RWPE1 (cell line): Measurements from ENCODE around the gene PANK3.

Experiments used
- CTCF ChIA-PET: fragments of 350-600 bp; sonication (Branson Sonifier 250); formaldehyde crosslinking; extraction: SDS; loops from one replicate; lab custom pipeline; 2021; lab: Yijun Ruan, JAX
- POLR2A ChIA-PET: fragments of 400-600 bp; formaldehyde crosslinking; extraction: SDS; loops from one replicate; lab custom pipeline; 2020; ENCODE audit warnings: antibody characterized with exemption; ENCODE audit not compliant: low non-redundant PET; lab: Yijun Ruan, JAX
- DNase-seq: peaks from one replicate; pipeline ENCODE4 v3.0.0; 2012; ENCODE audit warnings: low spot score
- H3K27ac ChIP-seq: fragments of 450-650 bp; 2 replicates; pipeline ENCODE4 v1.5.1; 2017
- TF ChIP-seq, protein P1 (sequence below): fragments of 450-650 bp; conservative IDR thresholded peaks from 2 replicates; pipeline ENCODE4 v1.5.1; 2017; ENCODE audit warnings: low read depth, mild to moderate bottlenecking

Gene PANK3

DNA sequence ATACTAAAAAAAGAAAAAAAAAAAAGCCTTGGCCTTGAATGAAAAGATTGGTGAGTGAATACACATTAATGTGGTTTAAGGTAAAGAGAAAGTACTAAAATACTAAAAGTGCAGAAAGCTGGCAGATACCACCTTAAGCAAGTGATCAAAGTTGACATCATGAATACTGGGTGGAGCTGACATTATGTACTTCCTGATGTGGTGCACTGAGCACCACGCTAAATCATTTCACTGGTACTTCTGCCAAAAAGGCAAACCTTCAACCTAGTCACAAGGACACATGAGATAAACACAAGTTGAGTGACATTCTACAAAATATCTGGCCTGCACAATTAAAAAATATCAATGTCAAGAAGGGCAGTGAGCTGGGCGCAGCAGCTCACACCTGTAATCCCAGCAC, 33.8 kb upstream of the PANK3 start:
- CTCF ChIA-PET = no interaction called here
- POLR2A ChIA-PET = no interaction called here
- no peak overlapping the region for H3K27ac ChIP-seq
- no peak for DNase-seq
- TF ChIP-seq, protein P1, sequence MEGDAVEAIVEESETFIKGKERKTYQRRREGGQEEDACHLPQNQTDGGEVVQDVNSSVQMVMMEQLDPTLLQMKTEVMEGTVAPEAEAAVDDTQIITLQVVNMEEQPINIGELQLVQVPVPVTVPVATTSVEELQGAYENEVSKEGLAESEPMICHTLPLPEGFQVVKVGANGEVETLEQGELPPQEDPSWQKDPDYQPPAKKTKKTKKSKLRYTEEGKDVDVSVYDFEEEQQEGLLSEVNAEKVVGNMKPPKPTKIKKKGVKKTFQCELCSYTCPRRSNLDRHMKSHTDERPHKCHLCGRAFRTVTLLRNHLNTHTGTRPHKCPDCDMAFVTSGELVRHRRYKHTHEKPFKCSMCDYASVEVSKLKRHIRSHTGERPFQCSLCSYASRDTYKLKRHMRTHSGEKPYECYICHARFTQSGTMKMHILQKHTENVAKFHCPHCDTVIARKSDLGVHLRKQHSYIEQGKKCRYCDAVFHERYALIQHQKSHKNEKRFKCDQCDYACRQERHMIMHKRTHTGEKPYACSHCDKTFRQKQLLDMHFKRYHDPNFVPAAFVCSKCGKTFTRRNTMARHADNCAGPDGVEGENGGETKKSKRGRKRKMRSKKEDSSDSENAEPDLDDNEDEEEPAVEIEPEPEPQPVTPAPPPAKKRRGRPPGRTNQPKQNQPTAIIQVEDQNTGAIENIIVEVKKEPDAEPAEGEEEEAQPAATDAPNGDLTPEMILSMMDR = no peak

DNA sequence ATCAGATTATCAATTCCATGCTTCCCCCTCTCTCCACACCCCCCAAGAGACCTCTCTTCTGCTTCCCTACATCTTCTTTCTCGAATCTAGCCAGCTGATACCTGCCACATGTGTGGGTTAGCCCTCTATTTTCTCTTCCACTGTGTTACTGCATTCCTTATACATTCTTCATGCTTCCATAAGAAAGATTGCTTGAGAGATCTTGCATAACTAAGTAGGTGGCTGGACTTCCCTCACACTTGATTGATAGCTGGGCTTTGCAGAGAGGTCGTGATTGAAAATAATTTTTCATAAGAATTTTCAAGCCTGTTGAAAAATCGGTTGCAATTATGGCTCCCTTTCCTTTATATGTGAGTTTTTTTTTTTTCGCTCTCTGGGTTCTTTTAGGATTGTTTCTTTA, 33.0 kb upstream of the PANK3 start:
- ChIA-PET CTCF (no interaction called here), POLR2A (no interaction called here)

DNA sequence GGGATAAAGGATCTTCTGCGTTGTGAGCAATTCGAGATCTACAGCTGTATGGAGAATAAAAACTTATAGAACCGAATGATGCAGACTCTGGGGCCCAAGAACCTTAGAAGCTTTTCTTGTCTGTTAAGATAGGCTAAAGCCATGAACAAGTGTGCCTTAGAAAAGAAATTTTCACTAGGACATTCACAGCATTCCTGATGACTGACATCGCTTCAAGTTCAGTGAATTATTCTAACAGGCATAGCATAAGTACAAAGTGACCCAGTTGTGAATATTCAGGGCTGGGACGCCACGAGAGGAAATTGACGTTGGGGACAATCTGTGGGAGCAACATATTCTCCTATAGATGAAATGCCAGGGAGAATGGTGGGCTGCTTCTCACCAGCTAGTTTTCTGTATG, 32.0 kb upstream of the PANK3 start:
- H3K27ac ChIP-seq = no peak overlapping the region
- ChIA-PET CTCF (no interaction called here), POLR2A (no interaction called here)
- TF ChIP-seq, protein P1 = no peak
- DNase-seq = no peak

More for the DNA sequence above, 33.0 kb upstream of the PANK3 start:
- H3K27ac ChIP-seq = no peak overlapping the region
- TF ChIP-seq, protein P1 = no peak
- no peak for DNase-seq

DNA sequence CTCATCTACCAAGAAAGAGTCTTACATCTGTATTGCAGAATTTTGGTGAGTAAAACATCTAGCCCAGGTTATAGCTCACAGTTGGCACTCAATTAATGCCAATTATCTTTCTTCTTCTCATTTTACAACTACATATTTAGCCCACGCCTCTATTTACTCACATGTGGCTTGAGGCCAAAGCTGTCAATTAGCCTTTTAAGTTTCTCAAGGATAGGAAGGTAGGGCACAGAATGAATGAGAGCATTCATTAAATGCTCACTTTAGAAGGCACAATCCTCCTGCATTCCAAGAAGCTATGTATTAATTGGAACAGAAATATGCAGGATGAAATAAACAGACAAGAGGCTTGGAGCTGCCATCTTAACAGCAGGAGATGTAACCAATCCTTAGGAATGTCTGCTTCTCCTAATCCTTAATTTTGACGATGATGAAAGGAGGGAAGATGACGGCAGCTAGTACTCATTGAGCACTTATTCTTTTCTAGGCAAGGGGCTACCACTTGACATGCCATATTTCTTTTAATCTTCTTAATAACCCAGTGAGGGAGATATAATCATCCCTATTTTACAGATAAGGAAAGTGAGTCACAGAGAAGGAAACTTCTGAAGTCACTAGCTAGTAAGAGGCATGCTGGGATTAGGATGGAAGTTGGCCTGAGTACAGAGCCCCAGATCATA, 30.8 kb upstream of the PANK3 start:
- POLR2A ChIA-PET = no interaction called here
- DNase-seq = no peak
- CTCF ChIA-PET = no interaction called here
- H3K27ac ChIP-seq = no peak overlapping the region
- TF ChIP-seq, protein P1 = no peak

DNA sequence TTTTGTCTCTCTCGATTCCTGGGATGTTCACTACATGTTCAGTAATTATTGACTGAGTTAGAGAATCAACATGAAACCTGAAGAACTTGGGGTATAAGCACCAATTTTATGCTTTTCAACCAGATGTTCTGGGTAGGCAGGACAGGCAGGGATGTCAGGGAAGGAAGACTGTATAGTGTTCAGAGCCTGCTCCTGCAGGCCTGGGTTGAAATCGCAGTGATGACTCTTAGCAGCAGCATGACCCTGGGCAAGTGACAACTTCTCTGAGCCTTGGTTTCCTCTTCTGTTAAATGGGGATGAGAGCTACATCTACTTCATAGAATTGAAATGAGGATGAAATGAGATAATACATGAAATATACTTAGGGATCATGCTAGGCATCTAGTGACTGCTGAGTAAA, 29.7 kb upstream of the PANK3 start:
- POLR2A ChIA-PET = no interaction called here
- CTCF ChIA-PET = interaction anchor here (0.7 kb wide), 1 partner anchor 429 kb away, joined by 3 read pairs; no protein-coding TSS in a partner anchor
- H3K27ac ChIP-seq = no peak overlapping the region

DNA sequence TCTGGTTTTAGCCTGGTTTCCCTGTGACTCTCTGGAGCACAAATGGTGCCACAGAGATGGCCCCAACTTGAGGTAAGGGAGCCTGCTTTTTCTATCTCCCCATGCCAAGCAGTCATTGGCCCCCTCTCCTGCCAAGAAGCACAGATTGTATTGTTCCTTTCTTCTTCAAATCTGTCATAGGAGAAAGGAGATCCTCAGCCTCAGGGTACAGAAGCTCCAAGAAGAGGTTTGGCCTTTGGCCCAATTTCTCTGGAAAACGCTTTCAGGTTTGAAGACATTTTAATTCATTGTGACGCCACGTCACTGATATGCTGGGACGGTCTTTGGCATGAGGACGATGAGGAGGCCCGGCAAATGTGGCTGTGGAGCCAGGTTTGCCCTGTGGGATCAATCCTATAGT, 29.2 kb upstream of the PANK3 start:
- H3K27ac ChIP-seq = no peak overlapping the region
- ChIA-PET CTCF (interaction anchor here (0.6 to 0.7 kb wide), 5 partner anchors 21 to 440 kb away, joined by 3 to 4 read pairs (median 3); no protein-coding TSS in a partner anchor), POLR2A (no interaction called here)
- TF ChIP-seq, protein P1 = no peak
- no peak for DNase-seq

More for the DNA sequence above, 29.7 kb upstream of the PANK3 start:
- TF ChIP-seq, protein P1 = no peak
- DNase-seq = no peak
